PC-3 (cell line): ENCODE measurements around the gene PDK4. TPM values are rescaled to one million over a fixed set of nuclear protein-coding genes. Genes with fewer than 3 reads are reported as not detected.

Source experiments
- ATAC-seq: fragments of 200-7000 bp; cut with Tn5 transposase; 2 replicates; pipeline ENCODE4 v1.9.1; 2020; ENCODE audit warnings: mild to moderate bottlenecking, moderate library complexity
- BruUV-seq: library from RNA; stranded (reverse); fragments of 400-500 nt; replicated peaks from 2 replicates; lab custom pipeline; 2021; lab: Mats Ljungman, UMichigan
- CTCF ChIA-PET: fragments of 300-600 bp; sonication (Branson Sonifier 250); formaldehyde crosslinking; loops from one replicate; lab custom pipeline; 2022; ENCODE audit warnings: antibody characterized with exemption; lab: Charles Lee
- POLR2A ChIA-PET: fragments of 300-600 bp; sonication (Branson Sonifier 250); formaldehyde crosslinking; loops from one replicate; lab custom pipeline; 2022; ENCODE audit warnings: antibody characterized with exemption; ENCODE audit not compliant: unreplicated experiment; lab: Charles Lee
- DNase-seq: peaks from one replicate; pipeline ENCODE4 v3.0.0-alpha.2; 2015
- H2AFZ ChIP-seq: fragments of 300-600 bp; sonication (generic); 2 replicates; pipeline ENCODE4 v1.6.0; 2016; ENCODE audit warnings: antibody characterized with exemption, low read length
- H3F3A ChIP-seq: fragments of 300-600 bp; sonication (generic); one replicate; pipeline ENCODE4 v1.6.0; 2017; ENCODE audit warnings: antibody characterized with exemption, low read length, control low read depth, mild to moderate bottlenecking; ENCODE audit not compliant: unreplicated experiment
- H3K27ac ChIP-seq: fragments of 300-600 bp; sonication (generic); 2 replicates; pipeline ENCODE4 v1.5.1; 2016; ENCODE audit warnings: mild to moderate bottlenecking, low read length
- H3K27me3 ChIP-seq: fragments of 300-600 bp; sonication (generic); 2 replicates; pipeline ENCODE4 v1.6.1; 2016; ENCODE audit warnings: low read length, mixed read lengths
- H3K36me3 ChIP-seq: fragments of 300-600 bp; sonication (generic); 2 replicates; pipeline ENCODE4 v1.6.1; 2016; ENCODE audit warnings: low read depth, mixed run types, low read length, mixed read lengths
- H3K4me1 ChIP-seq: fragments of 300-600 bp; sonication (generic); 2 replicates; pipeline ENCODE4 v1.5.1; 2016; ENCODE audit warnings: low read length; ENCODE audit not compliant: insufficient read depth
- H3K4me2 ChIP-seq: fragments of 300-600 bp; sonication (generic); 2 replicates; pipeline ENCODE4 v1.6.0; 2016; ENCODE audit warnings: low read length
- H3K4me3 ChIP-seq: fragments of 300-600 bp; sonication (generic); 2 replicates; pipeline ENCODE4 v1.5.1; 2016; ENCODE audit warnings: mild to moderate bottlenecking, low read length, mixed read lengths
- H3K79me2 ChIP-seq: fragments of 300-600 bp; sonication (generic); 2 replicates; pipeline ENCODE4 v1.6.1; 2017; ENCODE audit warnings: low read length, mixed read lengths
- H3K9ac ChIP-seq: fragments of 300-600 bp; sonication (generic); 2 replicates; pipeline ENCODE4 v1.6.0; 2016; ENCODE audit warnings: mild to moderate bottlenecking, low read length
- H3K9me2 ChIP-seq: fragments of 300-600 bp; sonication (generic); replicated peaks from 2 replicates; pipeline ENCODE4 v1.6.1; 2016; ENCODE audit warnings: mixed run types, low read length, mixed read lengths
- H3K9me3 ChIP-seq: fragments of 300-600 bp; sonication (generic); 2 replicates; pipeline ENCODE4 v1.6.1; 2016; ENCODE audit warnings: low read length, mixed read lengths
- H4K20me1 ChIP-seq: fragments of 300-600 bp; sonication (generic); 2 replicates; pipeline ENCODE4 v1.6.1; 2016; ENCODE audit warnings: low read length, mixed read lengths
- EZH2 ChIP-seq: fragments of 300-600 bp; sonication (generic); IDR thresholded peaks from one replicate; pipeline ENCODE4 v1.6.1; 2017; ENCODE audit warnings: antibody characterized with exemption, mild to moderate bottlenecking, low read length; ENCODE audit not compliant: unreplicated experiment
- EZH2phosphoT487 ChIP-seq: fragments of 300-600 bp; sonication (generic); IDR thresholded peaks from 2 replicates; pipeline ENCODE4 v1.6.1; 2018; ENCODE audit warnings: mild to moderate bottlenecking, antibody characterized with exemption, low read length, borderline replicate concordance
- intact Hi-C: fragments of 100-400 bp; cut with micrococcal nuclease; formaldehyde crosslinking; loops from 2 replicates; pipeline ENCODE4 v1.9.0; 2023
- total RNA-seq: library from RNA; depleted of rRNA; stranded (reverse); fragments of >200 nt; gene quantifications from 2 replicates; pipeline ENCODE4 v1.2.3, GENCODE V29; 2014
- TF ChIP-seq, protein P1 (sequence below): fragments of 300-600 bp; sonication (generic); conservative IDR thresholded peaks from 2 replicates; pipeline ENCODE4 v1.5.1; 2017; ENCODE audit warnings: antibody characterized with exemption, low read depth, mild to moderate bottlenecking, low read length

Gene PDK4
- total RNA-seq, 1 experiment from 2014 or later: 3.2 TPM

- no peaks in the 10 kb centered on the region for H3K79me2 ChIP-seq
- intact Hi-C loops: no loop called here
- H3K4me3 ChIP-seq: no peak overlapping the region
- H3K27me3 ChIP-seq: no peaks in the 10 kb centered on the region
- TF ChIP-seq, protein P1, sequence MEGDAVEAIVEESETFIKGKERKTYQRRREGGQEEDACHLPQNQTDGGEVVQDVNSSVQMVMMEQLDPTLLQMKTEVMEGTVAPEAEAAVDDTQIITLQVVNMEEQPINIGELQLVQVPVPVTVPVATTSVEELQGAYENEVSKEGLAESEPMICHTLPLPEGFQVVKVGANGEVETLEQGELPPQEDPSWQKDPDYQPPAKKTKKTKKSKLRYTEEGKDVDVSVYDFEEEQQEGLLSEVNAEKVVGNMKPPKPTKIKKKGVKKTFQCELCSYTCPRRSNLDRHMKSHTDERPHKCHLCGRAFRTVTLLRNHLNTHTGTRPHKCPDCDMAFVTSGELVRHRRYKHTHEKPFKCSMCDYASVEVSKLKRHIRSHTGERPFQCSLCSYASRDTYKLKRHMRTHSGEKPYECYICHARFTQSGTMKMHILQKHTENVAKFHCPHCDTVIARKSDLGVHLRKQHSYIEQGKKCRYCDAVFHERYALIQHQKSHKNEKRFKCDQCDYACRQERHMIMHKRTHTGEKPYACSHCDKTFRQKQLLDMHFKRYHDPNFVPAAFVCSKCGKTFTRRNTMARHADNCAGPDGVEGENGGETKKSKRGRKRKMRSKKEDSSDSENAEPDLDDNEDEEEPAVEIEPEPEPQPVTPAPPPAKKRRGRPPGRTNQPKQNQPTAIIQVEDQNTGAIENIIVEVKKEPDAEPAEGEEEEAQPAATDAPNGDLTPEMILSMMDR: no peak
- TF ChIP-seq EZH2phosphoT487 (no peak), EZH2 (no peak)
- no peaks in the 10 kb centered on the region for H3F3A ChIP-seq
- no peaks in the 10 kb centered on the region for H3K36me3 ChIP-seq
- ATAC-seq (no peak), DNase-seq (no peak)
- no peaks in the 10 kb centered on the region for H4K20me1 ChIP-seq
- H3K9ac ChIP-seq: no peak overlapping the region
- no peak overlapping the region for H3K4me2 ChIP-seq
- H3K27ac ChIP-seq: no peak overlapping the region
- no TSS peak for BruUV-seq
- no peaks in the 10 kb centered on the region for H3K9me2 ChIP-seq
- H2AFZ ChIP-seq: no peak overlapping the region
- ChIA-PET CTCF (no interaction called here), POLR2A (no interaction called here)
- H3K4me1 ChIP-seq: peaks cover under 1% of the 10 kb centered on the region; the same call in 1 of the 2 replicates
- no peaks in the 10 kb centered on the region for H3K9me3 ChIP-seq
Observed at GRCh38 chr7:95590387-95591248, 5.7 kb downstream of the PDK4 start.

GRCh38 chr7:95589766-95590165 lies 6.5 kb downstream of the PDK4 start:
- Histone ChIP-seq H3K4me1 (no peaks in the 10 kb centered on the region), H3K27me3 (no peaks in the 10 kb centered on the region), H3K36me3 (no peaks in the 10 kb centered on the region), H3K4me2 (no peak overlapping the region), H3K9me2 (no peaks in the 10 kb centered on the region), H3K4me3 (no peak overlapping the region), H3F3A (no peaks in the 10 kb centered on the region), H3K9me3 (no peaks in the 10 kb centered on the region), H2AFZ (no peak overlapping the region), H4K20me1 (no peaks in the 10 kb centered on the region), H3K27ac (no peak overlapping the region), H3K79me2 (no peaks in the 10 kb centered on the region), H3K9ac (no peak overlapping the region)
- CTCF ChIA-PET: interaction anchor here (0.6 kb wide), 1 partner anchor 78 kb away, joined by 3 read pairs; no protein-coding TSS in a partner anchor
- DNase-seq (no peak), ATAC-seq (no peak)
- TF ChIP-seq EZH2phosphoT487 (no peak), EZH2 (no peak)
- TF ChIP-seq, protein P1: no peak
- no TSS peak for BruUV-seq
- intact Hi-C loops: no loop called here
- POLR2A ChIA-PET: no interaction called here

GRCh38 chr7:95589031-95589430 lies 7.3 kb downstream of the PDK4 start:
- no peaks in the 10 kb centered on the region for H3K27me3 ChIP-seq
- H3K4me3 ChIP-seq: no peak overlapping the region
- ChIA-PET POLR2A (no interaction called here), CTCF (interaction anchor here (0.6 kb wide), 1 partner anchor 78 kb away, joined by 3 read pairs; no protein-coding TSS in a partner anchor)
- TF ChIP-seq EZH2: no peak
- no peak for TF ChIP-seq EZH2phosphoT487
- TF ChIP-seq, protein P1: no peak
- no peaks in the 10 kb centered on the region for H3K9me3 ChIP-seq
- no peak overlapping the region for H3K27ac ChIP-seq
- BruUV-seq: no TSS peak
- no peak overlapping the region for H2AFZ ChIP-seq
- intact Hi-C loops: no loop called here
- ATAC-seq (no peak), DNase-seq (no peak)
- no peaks in the 10 kb centered on the region for H3F3A ChIP-seq
- no peaks in the 10 kb centered on the region for H3K79me2 ChIP-seq
- H3K4me2 ChIP-seq: no peak overlapping the region
- no peak overlapping the region for H3K9ac ChIP-seq
- no peaks in the 10 kb centered on the region for H4K20me1 ChIP-seq
- no peaks in the 10 kb centered on the region for H3K36me3 ChIP-seq
- no peaks in the 10 kb centered on the region for H3K4me1 ChIP-seq
- no peaks in the 10 kb centered on the region for H3K9me2 ChIP-seq
